NCI-H526 treated with DMSO at 0.1 percent for 48 hours (cell line): ENCODE results near the gene MAPK1.
"Not testable (repeated sequence)": the region's sequence is repeated elsewhere in the genome, so short reads cannot be mapped to it uniquely, and the experiment has no call there.

Experiments
- DNase-seq: peaks from one replicate; lab custom pipeline; 2025; lab: John Stamatoyannopoulos, UW

MAPK1 gene

DNA sequence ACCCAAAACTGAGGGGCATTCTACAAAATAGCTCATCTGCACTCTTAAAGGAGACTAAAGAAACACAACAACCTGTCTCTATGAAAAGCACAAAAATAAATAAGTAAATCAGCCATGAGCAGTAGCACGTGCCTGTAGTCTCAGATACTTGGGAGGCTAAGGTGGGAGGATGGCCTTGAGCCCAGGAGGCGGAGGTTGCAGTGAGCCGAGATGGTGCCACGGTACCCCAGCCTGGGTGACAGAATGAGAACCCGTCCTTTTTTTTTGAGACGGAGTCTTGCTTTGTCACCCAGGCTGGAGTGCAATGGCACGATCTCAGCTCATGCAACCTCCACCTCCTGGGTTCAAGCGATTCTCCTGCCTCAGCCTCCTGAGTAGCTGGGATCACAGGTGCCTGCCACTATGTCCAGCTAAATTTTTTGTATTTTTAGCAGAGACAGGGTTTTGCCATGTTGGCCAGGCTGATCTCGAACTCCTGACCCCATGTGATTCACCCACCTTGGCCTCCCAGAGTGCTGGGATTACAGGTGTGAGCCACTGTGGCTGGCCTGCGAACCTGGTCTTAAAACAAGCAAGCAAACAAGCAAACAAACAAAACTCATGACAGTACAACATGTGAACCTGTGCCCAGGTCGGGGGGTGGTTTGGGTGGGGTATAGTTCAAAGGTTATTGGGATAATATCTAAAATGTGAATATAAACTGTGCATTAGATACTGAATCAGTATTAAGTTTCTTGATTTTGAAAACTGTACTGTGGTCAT lies 76.4 kb downstream of the MAPK1 start:
- DNase-seq: not testable (repeated sequence)

- no peak for DNase-seq
These were observed 77.1 kb downstream of the MAPK1 start for GRCh38 chr22:21790359-21790758.

- not testable (repeated sequence) for DNase-seq
These were observed 79.9 kb downstream of the MAPK1 start for GRCh38 chr22:21787565-21787964.

DNA sequence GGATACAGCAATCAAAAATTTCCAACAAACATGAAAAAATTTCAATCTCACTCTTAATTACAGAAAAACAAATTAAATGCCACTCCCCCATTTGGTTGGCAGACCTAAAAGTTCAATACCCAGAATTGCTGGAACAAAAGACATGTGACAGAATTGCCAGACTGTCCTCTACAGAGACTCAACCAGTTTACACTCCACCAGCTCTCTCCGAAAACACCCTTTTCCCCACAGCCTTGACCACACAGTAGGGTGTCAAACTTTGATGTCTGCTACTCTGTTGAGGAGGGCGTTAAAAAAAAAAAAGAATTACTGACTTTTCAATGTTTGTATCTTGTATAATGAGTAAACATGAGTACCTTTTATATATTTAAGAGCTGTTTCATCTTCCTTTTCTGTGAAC lies 87.2 kb downstream of the MAPK1 start:
- no peak for DNase-seq

- no peak for DNase-seq
These were observed 88.0 kb downstream of the MAPK1 start for GRCh38 chr22:21779444-21779843.

GRCh38 chr22:21778705-21779363 lies 88.6 kb downstream of the MAPK1 start:
- no peak for DNase-seq

DNA sequence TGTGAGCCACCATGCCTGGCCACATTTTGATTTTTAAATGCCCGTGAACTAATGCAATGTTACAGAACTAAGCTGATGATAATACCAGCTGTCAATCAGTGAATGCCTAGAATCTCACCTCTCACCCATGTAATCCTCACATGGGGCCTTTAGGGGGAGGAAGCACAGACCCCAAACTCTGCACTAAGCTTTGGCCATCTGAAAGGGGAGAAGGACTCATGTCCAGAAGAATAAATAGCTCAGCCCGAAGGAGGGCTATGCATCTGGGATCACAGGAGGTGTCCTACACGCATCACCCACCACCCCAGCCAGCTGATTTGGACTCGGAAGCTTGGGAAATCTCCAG lies 95.8 kb downstream of the MAPK1 start:
- DNase-seq: no peak

DNA sequence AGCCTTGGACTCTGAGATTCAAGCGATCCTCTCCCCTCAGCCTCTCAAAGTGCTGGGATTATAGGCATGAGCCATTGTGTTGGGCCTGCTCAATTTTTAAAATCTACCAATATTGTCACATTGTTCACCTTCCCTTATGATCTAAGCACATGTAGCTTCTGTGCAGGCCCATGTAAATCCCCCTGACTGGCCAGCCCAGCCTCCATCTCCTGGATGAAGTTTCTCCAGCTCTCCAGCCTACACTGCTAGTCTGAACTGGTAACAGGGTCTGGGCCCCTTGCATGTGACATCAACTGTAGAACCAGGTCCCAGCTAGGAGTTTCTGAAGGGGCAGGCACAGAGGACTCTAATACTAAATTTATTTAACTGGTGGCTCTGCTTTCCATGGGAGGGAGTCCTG lies 99.0 kb downstream of the MAPK1 start:
- DNase-seq: no peak

DNA sequence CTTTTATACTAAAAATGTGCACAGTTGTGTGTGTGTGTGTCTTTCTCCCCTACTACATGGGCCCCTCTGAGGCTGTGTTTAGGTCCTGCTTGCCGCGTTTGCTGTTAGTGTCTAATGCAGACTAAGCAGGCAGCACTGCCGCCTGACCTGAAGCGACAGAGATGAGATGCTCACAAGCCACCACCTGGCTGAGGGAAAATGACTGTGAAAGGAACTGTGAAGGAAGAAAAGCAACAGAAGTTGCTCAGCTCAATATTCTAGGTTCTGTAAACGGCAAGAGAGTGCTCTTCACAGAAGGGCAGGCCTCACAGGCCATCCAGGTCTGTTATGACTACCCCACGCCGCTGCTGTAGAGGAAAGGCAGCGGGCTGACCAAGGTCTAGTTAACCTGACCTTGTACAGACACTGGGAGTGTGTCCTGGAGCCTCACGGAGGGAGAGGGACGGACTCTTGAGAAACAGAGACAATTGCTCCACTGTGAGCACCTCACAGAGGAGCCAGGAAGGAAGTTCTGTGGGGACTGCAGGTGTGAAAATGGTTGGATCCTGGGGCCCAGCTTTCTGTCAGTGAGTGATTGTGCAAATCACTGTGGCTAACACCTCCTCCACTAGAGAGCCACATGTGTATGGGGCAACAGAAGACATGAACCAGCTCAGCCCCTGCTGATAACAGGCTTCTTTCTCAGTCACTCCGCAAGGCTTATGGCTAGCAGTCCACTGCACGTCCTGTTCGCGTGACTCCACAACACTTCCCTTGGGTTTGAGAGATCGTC lies 100.6 kb downstream of the MAPK1 start:
- DNase-seq: no peak

GRCh38 chr22:21765909-21766529 lies 101.4 kb downstream of the MAPK1 start:
- no peak for DNase-seq

DNA sequence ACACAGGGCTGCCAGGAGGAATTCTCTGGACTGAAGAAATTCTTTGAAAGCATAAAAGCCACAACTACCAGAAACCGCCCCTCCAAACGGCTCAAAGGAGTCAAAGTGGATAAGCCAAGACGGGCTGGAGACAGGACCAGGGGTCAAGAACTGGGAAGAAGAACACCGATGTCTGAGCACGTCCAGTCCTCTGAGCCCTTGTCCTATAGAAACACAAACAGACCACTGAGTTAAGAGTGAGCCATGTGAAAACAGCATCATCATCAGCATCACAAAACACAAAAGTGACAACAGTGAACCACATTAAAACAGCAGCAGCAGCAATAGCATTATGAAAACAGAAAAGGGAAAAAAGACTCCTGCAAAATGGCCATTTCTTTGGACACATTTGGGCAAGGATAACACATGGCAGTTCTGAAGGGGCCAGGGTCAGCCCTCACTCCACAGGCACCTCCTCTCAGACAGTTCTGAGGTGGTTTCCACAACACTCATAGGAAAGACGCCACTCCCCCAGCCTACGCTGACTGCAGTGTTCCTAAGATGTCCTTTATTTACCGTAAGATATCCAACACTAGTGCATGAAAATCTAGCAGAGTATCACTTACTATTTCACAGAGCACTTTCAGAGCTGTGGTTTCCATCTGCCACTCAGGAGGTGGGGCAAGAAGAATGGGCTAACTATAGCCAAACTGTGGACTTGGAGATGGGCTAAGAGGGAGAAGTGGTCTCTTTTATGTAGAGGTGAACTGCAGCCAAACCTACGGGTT lies 103.2 kb downstream of the MAPK1 start:
- DNase-seq: no peak

DNA sequence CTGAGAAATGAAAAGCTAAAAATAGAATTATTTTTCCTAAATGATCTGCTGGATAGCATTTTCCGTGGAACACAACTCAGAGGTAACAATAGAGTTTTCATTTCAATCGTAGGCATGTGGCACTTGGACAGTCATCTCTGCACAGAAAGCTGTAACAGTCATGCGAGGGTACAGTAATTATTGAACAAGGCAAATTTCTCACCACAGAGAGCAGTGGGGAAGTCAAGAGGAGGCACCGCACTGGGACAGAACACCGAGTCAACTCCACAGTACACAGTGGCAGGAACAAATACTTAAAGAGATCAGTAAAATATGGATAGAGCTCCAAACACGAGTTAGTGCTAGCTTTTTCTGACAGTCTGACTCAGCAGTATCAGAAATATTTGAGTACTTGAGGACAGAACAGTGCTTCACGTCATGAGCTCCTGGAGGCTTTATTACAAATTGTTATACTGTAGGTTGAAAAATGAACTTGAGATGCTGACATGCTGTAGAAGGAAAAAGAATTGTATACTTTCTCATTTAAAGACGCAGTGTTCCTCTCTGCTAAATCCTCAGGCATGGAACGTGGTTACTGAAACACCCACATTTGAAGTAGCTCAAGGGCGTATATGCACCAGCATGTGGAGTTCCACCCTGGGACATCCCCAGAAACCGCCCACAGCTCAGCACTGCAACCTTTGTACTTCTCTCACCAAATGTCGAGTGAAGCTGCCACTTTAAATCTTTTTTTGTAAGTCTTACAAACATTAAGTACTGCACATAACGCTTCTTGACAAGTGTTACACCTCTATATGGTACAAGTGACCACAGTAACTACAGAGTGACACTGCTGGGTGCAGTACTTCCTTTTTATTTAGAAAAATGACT lies 104.5 kb downstream of the MAPK1 start:
- no peak for DNase-seq

DNA sequence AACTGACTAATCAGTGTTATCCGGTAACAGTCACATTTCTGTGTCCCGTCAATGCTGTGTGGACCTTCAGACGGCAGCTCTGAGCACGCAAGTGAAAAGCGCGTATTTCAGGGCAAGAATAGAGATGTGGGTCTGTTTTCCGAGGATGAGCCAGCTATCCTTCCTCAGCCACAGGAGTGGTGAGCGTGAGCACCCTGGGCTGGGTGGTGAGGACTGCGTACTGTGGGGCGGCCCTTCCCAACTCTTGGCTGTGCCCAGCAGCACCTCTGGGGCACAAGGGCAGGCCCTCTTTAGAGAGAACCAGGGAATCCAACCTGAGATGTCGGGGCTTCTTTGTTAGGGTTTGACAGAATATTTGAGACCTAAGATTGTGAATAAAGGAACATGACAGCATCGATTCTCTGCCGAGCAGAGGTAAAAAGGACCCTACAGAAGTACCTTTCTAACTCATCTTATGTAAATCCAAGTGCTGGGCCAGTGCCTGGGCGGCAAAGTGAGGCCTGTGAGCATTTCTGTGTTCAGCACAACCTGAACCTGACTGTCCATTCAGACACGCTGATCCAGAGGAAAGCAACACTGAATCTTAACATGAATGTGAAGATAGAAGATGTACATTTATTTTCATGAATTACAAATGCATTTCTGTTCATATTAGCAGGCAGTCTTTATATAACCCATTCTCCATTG lies 105.3 kb downstream of the MAPK1 start:
- no peak for DNase-seq

DNA sequence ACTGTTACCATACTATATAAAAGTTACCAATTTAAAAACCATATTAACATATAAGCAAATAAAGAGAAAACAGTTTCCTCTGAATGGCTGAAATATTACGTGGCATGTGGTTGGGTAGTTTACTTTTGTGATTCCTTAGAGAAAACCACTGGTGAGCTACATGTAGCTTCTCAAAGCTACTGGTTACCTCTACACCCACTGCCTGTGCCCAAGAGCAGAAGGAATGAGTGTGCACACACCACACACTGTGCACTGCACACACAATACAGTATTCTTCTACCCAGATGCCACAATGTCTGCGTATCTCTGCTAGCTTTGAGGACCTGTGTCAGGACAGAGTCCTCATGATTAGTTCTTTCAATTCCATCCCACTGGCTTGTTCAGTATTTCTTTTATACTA lies 106.4 kb downstream of the MAPK1 start:
- DNase-seq: no peak

GRCh38 chr22:21760640-21761039 lies 106.8 kb downstream of the MAPK1 start:
- no peak for DNase-seq

DNA sequence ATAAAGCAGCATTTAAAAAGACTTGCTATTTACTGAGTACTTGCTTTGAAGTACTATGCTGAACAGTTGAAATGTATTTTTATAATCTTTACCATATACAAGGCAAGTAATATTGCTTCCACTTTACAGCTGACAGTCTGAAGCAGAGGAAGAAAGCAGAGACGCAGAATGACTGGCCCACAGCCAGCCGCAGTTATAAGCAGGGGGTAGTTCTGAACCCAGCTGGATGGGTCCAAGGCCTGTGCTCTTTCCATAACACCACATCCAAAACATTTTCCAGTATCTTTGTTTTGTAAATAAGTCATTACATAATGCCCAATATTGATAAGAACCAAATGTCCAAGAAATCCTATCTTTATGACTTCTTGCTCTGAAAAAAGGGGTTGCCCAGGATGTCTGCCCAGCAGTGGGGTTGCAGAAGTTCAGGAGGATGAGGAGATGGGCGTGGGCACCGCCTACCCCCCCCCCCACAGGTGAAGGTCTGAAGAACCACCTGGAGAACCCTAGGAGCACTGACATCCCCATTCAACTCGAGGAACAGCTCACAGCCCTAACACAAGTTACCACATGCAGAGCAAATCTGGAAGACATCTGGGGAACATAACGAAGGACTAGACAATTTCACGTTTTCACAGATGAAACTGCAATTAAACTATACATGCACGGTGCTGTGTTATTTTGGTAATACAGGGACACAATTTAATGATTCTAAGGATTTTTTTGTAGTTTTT lies 107.6 kb downstream of the MAPK1 start:
- no peak for DNase-seq

DNA sequence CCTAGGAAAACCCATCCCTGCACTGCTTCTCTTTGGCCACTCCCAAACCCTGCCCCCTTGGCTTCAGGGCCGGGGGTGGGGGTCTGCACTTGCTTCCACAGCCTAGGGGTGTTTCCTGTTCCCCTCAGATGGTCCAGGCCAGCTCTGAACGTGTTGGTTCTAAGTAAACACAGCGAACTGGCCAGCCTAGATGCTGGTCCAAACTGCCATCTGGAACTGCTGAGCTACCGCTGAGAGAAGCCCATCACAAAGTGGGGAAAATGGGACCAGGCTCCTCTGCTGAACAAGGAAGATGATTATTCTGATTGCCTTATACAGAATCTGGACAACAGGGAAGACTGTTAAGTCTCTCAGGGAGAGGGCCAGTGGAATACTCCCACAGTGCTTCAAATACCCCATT lies 108.4 kb downstream of the MAPK1 start:
- no peak for DNase-seq

DNA sequence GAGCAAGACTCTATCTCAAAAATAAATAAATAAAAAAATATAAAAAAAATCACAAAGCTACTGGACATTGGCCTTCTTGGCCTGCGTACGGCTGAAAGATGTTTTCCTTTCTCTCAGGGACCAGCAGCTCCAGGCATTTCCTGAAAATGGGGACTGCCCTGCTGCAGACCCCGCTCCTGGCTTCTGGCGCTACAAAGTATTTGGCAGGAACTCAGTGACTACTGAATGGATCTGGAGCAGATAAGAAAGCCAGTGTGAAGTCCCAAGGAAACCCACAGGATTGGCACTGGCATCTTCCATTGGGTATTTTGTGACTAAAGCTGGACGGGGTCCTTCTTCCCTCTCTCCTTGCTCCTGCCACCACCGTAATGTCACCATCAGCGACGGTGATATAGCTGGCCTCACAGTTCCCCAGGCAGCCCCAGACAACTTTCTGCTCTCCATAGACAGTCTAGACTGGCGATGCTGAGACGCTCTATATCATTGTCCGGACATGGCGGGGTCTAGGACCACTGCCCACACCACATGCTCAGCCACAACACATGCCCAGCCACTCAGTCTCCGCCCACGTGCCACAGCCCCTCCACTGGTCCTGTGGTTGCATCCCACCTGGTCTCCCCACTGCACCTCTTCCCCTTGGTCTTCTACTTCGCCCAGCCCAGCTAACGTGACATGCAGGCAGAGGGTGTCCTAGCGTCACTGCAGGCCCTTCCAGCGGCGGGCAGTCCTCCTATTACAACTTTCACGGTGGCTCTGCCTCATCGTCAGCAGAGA lies 109.2 kb downstream of the MAPK1 start:
- DNase-seq: no peak

DNA sequence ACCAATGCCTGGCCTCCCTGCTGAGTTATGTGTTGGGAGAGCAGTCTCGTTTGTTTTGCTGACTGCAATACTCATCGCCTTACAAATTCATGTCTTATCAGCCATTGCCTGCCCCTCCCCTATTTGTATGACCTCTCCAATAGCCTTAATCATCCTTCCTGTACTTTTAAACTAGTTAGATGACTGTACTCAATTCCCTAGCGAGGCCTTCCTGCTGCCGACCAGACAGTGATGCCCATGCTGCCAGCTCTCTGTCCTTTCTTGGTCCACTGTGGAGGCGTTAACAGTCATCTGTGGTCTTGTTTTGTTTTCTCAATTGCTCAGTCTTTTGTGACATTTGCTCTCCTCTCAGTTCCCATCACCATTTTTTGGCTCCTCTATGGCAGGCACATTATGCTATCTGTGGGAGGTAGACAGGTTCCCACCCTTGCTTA lies 111.6 kb downstream of the MAPK1 start:
- no peak for DNase-seq
